Thyroid gland (tissue), 4 donors: ENCODE results near the gene USP6. TPM values are rescaled to one million over a fixed set of nuclear protein-coding genes. Genes with fewer than 3 reads are reported as not detected.

Experiments used
- DNase-seq, 2 donors: peaks; one replicate each; pipeline ENCODE4 v3.0.0-alpha.2; 2019
- H3K27ac ChIP-seq, 3 donors: fragments of 200-600 bp; sonication (generic); 1 replicate in 2 of 3; 2 replicates in 1 of 3; pipeline ENCODE4 v1.5.1; 2016 to 2019; ENCODE audit warnings: mild to moderate bottlenecking in 1 of 3, moderate library complexity in 1 of 3
- H3K27me3 ChIP-seq: fragments of 200-600 bp; sonication (generic); one replicate; pipeline ENCODE4 v1.5.1; 2019
- H3K36me3 ChIP-seq, 2 donors: fragments of 200-600 bp; sonication (generic); one replicate each; pipeline ENCODE4 v1.5.1; 2016 to 2019
- H3K4me1 ChIP-seq, 2 donors: fragments of 200-600 bp; sonication (generic); one replicate each; pipeline ENCODE4 v1.5.1; 2017 to 2019
- H3K4me3 ChIP-seq, 3 donors: fragments of 200-600 bp; sonication (generic); replicated peaks in 1 of 3; 1 replicate in 2 of 3; 2 replicates in 1 of 3; pipeline ENCODE4 v1.5.1; 2016; ENCODE audit warnings: mild to moderate bottlenecking in 1 of 3
- H3K9me3 ChIP-seq: fragments of 200-600 bp; sonication (generic); one replicate; pipeline ENCODE4 v1.5.1; 2017
- POLR2A ChIP-seq, 2 donors: fragments of 450-650 bp; IDR thresholded peaks; one replicate each; pipeline ENCODE4 v1.6.1; 2017; ENCODE audit warnings: antibody characterized with exemption in 2 of 2, mild to moderate bottlenecking in 2 of 2, moderate library complexity in 1 of 2
- WGBS, 2 donors: methylation state at CpG; one replicate each; pipeline ENCODE4 v1.1.5; 2017; 5-methylcytosine and 5-hydroxymethylcytosine counted together
- intact Hi-C: fragments of 100-400 bp; cut with DNase I; formaldehyde crosslinking; loops from one replicate; pipeline ENCODE4 v1.15.1; 2023
- total RNA-seq, 4 donors: library from RNA; depleted of rRNA; stranded (reverse); fragments of >200 nt; gene quantifications; one replicate each; pipeline ENCODE4 v1.2.3, GENCODE V29; 2016
- TF ChIP-seq, protein P1 (sequence below), 6 experiments: fragments of 200-600 bp in 3 of 6; fragments of 450-650 bp in 3 of 6; sonication (generic) in 3 of 6; IDR thresholded peaks; one replicate each; pipeline ENCODE4 v1.5.1; 2016 to 2019; ENCODE audit warnings: antibody characterized with exemption in 6 of 6, mild to moderate bottlenecking in 2 of 6, inconsistent platforms in 1 of 6, moderate library complexity in 1 of 6

The USP6 gene
- total RNA-seq, 4 donors from 2014 or later: 0.11 to 1.7 (median 0.39) TPM

DNA sequence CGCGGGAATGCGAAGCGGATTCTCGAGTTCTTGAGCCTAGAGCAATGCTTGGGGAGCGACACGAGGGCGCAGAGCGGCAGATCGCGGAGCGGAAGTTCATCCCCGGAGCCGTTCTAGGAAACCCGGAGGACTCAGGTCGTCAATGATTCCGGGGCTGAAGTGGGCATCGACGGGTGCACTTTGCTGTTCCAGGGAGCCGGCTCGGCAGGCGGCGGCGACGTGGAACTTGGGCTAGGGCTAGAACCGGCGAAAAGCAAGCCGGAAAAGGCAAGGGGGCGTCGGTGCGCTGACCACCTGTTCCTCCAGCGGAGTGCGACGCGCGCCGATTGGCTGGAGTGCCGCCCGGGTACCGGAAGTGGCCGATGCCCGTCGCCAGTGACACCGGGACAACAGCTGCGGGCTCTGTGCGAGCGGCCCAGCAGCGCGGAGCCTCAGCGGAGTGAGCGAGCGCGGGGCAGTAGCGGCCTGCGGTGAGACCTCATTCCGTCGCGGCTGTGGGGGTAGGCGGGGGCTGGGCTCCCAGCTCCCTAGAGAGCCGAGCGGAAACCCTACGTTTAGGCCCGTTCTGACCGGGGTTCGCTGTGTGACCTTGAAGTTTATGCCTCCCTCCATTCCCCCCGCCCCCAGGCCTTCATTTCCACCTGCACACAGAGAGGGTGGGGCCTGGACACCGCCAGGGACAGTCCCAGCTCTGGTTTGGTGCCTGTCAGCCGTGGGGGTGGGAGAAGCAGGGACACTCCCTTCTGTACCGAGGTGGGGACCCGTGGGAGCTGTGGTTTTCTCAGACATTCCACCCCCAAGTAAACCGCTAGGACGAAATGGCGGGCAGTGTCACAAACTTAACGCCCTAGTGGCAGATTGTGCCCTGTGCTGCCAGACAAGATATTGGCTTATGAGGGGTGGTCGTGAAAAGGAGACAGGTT lies 37.5 kb upstream of the USP6 start, which contains the start of gene ZFP3:
Gene ZFP3, plus strand, starts transcription at position 362 of the 923 bp plus-strand sequence. CDS start 13,038 bp downstream, outside the sequence.
- H3K9me3 ChIP-seq: no peaks in the 10 kb centered on the region
- peaks cover 4 to 15% of the 10 kb centered on the region in 2 donors for H3K4me1 ChIP-seq
- peak within 1 kb of the TSS; percentile 13 to 72 (median 63) for H3K27ac ChIP-seq
- no peaks in the 10 kb centered on the region for H3K27me3 ChIP-seq
- peak; percentile 82 to 88 for DNase-seq
- intact Hi-C loops: no loop called here
- TF ChIP-seq, protein P1, sequence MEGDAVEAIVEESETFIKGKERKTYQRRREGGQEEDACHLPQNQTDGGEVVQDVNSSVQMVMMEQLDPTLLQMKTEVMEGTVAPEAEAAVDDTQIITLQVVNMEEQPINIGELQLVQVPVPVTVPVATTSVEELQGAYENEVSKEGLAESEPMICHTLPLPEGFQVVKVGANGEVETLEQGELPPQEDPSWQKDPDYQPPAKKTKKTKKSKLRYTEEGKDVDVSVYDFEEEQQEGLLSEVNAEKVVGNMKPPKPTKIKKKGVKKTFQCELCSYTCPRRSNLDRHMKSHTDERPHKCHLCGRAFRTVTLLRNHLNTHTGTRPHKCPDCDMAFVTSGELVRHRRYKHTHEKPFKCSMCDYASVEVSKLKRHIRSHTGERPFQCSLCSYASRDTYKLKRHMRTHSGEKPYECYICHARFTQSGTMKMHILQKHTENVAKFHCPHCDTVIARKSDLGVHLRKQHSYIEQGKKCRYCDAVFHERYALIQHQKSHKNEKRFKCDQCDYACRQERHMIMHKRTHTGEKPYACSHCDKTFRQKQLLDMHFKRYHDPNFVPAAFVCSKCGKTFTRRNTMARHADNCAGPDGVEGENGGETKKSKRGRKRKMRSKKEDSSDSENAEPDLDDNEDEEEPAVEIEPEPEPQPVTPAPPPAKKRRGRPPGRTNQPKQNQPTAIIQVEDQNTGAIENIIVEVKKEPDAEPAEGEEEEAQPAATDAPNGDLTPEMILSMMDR (IDR thresholded peaks at IDR 0.05): peak in 1 of 6 experiments; percentile 12
- peak in 1 of 2 donors; percentile 61 for TF ChIP-seq POLR2A (IDR thresholded peaks at IDR 0.05)
- peak within 1 kb of the TSS; percentile 23 to 73 (median 64) for H3K4me3 ChIP-seq
- H3K36me3 ChIP-seq: no peaks in the 10 kb centered on the region
- WGBS, 2 donors: 1% methylated on average over 27 to 54 of the region's 75 CpGs

- Histone ChIP-seq H3K9me3 (no peaks in the 10 kb centered on the region), H3K36me3 (no peaks in the 10 kb centered on the region), H3K27me3 (no peaks in the 10 kb centered on the region), H3K4me1 (peaks cover 4 to 15% of the 10 kb centered on the region in 2 donors), H3K4me3 (no peak overlapping the region), H3K27ac (no peak overlapping the region)
- intact Hi-C loops: no loop called here
- no peak for DNase-seq
- TF ChIP-seq, protein P1 (IDR thresholded peaks at IDR 0.05): no peak
- 93 to 95% methylated on average over 3 of the region's 3 CpGs for WGBS, 2 donors
Observed at GRCh38 chr17:5080591-5080990, 35.2 kb upstream of the USP6 start.

GRCh38 chr17:5092218-5093010 lies 23.4 kb upstream of the USP6 start:
- no peaks in the 10 kb centered on the region for H3K27me3 ChIP-seq
- intact Hi-C loops: no loop called here
- H3K36me3 ChIP-seq: peaks cover 44 to 49% of the 10 kb centered on the region in 2 donors
- WGBS, 2 donors: 97 to 98% methylated on average over 6 of the region's 6 CpGs
- peaks cover 0 to 2% of the 10 kb centered on the region in 2 donors for H3K4me1 ChIP-seq
- no peak overlapping the region for H3K4me3 ChIP-seq
- no peak overlapping the region for H3K27ac ChIP-seq
- TF ChIP-seq, protein P1 (IDR thresholded peaks at IDR 0.05): no peak
- TF ChIP-seq POLR2A (IDR thresholded peaks at IDR 0.05): no peak
- peaks cover 15% of the 10 kb centered on the region for H3K9me3 ChIP-seq
- no peak for DNase-seq

DNA sequence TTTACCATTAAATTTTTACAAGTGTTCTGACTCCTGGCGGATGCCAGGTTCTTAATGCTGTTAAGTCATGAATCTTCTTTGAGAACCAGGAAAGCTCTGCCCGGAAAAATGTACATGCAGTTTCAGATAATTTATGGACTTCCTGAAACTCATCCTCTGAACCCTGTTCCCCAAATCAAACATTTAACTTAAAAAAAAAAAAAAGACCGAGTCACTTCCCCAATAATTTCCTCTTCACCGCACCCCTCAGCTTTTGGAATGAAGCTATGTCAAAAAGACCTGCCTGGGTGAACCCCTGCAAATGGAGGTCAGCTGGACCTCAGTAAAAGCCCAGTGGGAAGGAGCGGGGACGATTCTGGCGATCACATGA lies 19.1 kb upstream of the USP6 start:
- Histone ChIP-seq H3K36me3 (peaks cover 7 to 15% of the 10 kb centered on the region in 2 donors), H3K27ac (no peak overlapping the region), H3K4me1 (peaks cover 0 to 5% of the 10 kb centered on the region in 2 donors), H3K9me3 (peaks cover 15% of the 10 kb centered on the region), H3K4me3 (peak overlapping the region in 2 of 3 donors; percentile 17 to 27), H3K27me3 (no peaks in the 10 kb centered on the region)
- no peak for DNase-seq
- TF ChIP-seq POLR2A (IDR thresholded peaks at IDR 0.05): no peak
- TF ChIP-seq, protein P1 (IDR thresholded peaks at IDR 0.05): no peak
- 21 to 22% methylated on average over 7 of the region's 7 CpGs for WGBS, 2 donors
- intact Hi-C loops: no loop called here
